Activated naive CD8-positive, alpha-beta T cell (primary cell): ENCODE data around the gene PIK3C2A.

ENCODE experiments used
- H3K27ac Mint-ChIP-seq: one replicate; pipeline ENCODE4 v1.8.0; 2021; ENCODE audit warnings: mixed read lengths
- H3K27me3 Mint-ChIP-seq: one replicate; pipeline ENCODE4 v1.8.0; 2021; ENCODE audit warnings: mixed read lengths
- H3K36me3 Mint-ChIP-seq: one replicate; pipeline ENCODE4 v1.8.0; 2021; ENCODE audit warnings: mixed read lengths
- H3K4me1 Mint-ChIP-seq: one replicate; pipeline ENCODE4 v1.8.0; 2021; ENCODE audit warnings: low read depth, mixed read lengths
- H3K4me3 Mint-ChIP-seq: one replicate; pipeline ENCODE4 v1.8.0; 2021; ENCODE audit warnings: mild to moderate bottlenecking, mixed read lengths
- H3K9me3 Mint-ChIP-seq: one replicate; pipeline ENCODE4 v1.8.0; 2021; ENCODE audit warnings: low read depth, mixed read lengths

Gene PIK3C2A

DNA sequence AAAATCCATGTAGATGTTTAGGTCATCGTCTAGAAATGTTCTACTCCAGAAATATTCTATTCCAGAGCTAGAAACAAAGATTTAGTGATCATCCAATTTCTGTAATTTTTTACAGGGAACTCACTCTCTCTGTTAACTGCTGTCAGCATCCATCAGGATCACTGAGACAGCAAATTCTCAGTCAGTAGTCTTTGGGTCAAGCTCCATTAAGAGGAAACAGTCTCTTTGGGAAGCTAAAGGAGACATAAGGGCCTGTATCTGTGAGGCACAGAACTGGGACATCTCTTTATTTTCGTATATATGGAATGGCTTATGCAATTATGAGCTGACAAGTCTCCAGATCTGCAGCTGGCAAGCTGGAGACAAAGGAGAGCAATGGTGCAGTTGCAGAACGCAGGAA lies 48.3 kb downstream of the PIK3C2A start:
- no peaks in the 10 kb centered on the region for H3K27me3 Mint-ChIP-seq
- H3K9me3 Mint-ChIP-seq = no peaks in the 10 kb centered on the region
- no peak overlapping the region for H3K27ac Mint-ChIP-seq
- no peak overlapping the region for H3K4me3 Mint-ChIP-seq
- peaks cover 42% of the 10 kb centered on the region for H3K4me1 Mint-ChIP-seq
- H3K36me3 Mint-ChIP-seq = peaks cover 18% of the 10 kb centered on the region
